HG03354 (cell line): ENCODE data around the gene PARP8.
"Not testable (repeated sequence)": the region's sequence is repeated elsewhere in the genome, so short reads cannot be mapped to it uniquely, and the experiment has no call there.

Source experiments
- ATAC-seq: cut with Tn5 transposase; IDR thresholded peaks from one replicate; pipeline ENCODE4 v1.9.1; 2021; ENCODE audit warnings: mild to moderate bottlenecking; ENCODE audit not compliant: unreplicated experiment, poor library complexity, severe bottlenecking

The PARP8 gene

GRCh38 chr5:50766462-50766861 lies 100.0 kb downstream of the PARP8 start:
- ATAC-seq: no peak

GRCh38 chr5:50766967-50767366 lies 100.5 kb downstream of the PARP8 start:
- no peak for ATAC-seq

GRCh38 chr5:50767588-50767987 lies 101.2 kb downstream of the PARP8 start:
- ATAC-seq: no peak

- no peak for ATAC-seq
These were observed 102.2 kb downstream of the PARP8 start for GRCh38 chr5:50768634-50769033.

- no peak for ATAC-seq
These were observed 104.0 kb downstream of the PARP8 start for GRCh38 chr5:50770441-50770840.

GRCh38 chr5:50774446-50775175 lies 108.2 kb downstream of the PARP8 start:
- not testable (repeated sequence) for ATAC-seq

GRCh38 chr5:50786073-50786472 lies 119.6 kb downstream of the PARP8 start:
- no peak for ATAC-seq

GRCh38 chr5:50791813-50792212 lies 125.4 kb downstream of the PARP8 start:
- ATAC-seq: no peak

- no peak for ATAC-seq
These were observed 126.4 kb downstream of the PARP8 start for GRCh38 chr5:50792843-50793242.

- no peak for ATAC-seq
These were observed 128.4 kb downstream of the PARP8 start for GRCh38 chr5:50794812-50795211.

- no peak for ATAC-seq
These were observed 131.6 kb downstream of the PARP8 start for GRCh38 chr5:50798002-50798401.

GRCh38 chr5:50799596-50799995 lies 133.2 kb downstream of the PARP8 start:
- no peak for ATAC-seq

- no peak for ATAC-seq
These were observed 134.0 kb downstream of the PARP8 start for GRCh38 chr5:50800410-50800809.

- ATAC-seq: no peak
These were observed 141.2 kb downstream of the PARP8 start for GRCh38 chr5:50807661-50808060.

- no peak for ATAC-seq
These were observed 142.0 kb downstream of the PARP8 start for GRCh38 chr5:50808406-50808805.

GRCh38 chr5:50811746-50812145 lies 145.3 kb downstream of the PARP8 start:
- ATAC-seq: not testable (repeated sequence)

GRCh38 chr5:50813691-50814090 lies 147.3 kb downstream of the PARP8 start:
- ATAC-seq: no peak

- no peak for ATAC-seq
These were observed 148.1 kb downstream of the PARP8 start for GRCh38 chr5:50814556-50814955.

- no peak for ATAC-seq
These were observed 155.6 kb downstream of the PARP8 start for GRCh38 chr5:50822046-50822445.

GRCh38 chr5:50822761-50823160 lies 156.3 kb downstream of the PARP8 start:
- no peak for ATAC-seq

- no peak for ATAC-seq
These were observed 157.1 kb downstream of the PARP8 start for GRCh38 chr5:50823568-50823967.

- ATAC-seq: no peak
These were observed 157.7 kb downstream of the PARP8 start for GRCh38 chr5:50824109-50824508.
